Pons (tissue), 1 donor: ENCODE measurements around the gene CAP2.
A peak's percentile ranks its signal among the peaks of the same experiment; 100 is the strongest.

Experiments
- DNase-seq: peaks from one replicate; pipeline ENCODE4 v3.0.0-alpha.2; 2016; ENCODE audit warnings: low spot score

CAP2 gene

GRCh38 chr6:17392978-17393891, at the start of gene CAP2:
Gene CAP2 (plus strand): TSS chr6:17393595. CDS start chr6:17421556, 27,961 bp downstream.
- peak; percentile 40 for DNase-seq

GRCh38 chr6:17347012-17347411, 46.4 kb upstream of the CAP2 start:
- no peak for DNase-seq

- no peak for DNase-seq
These were observed 44.0 kb upstream of the CAP2 start for GRCh38 chr6:17349427-17349826.

- no peak for DNase-seq
These were observed 41.1 kb upstream of the CAP2 start for GRCh38 chr6:17352302-17352701.

- DNase-seq = no peak
These were observed 39.8 kb upstream of the CAP2 start for GRCh38 chr6:17353440-17354175.

- no peak for DNase-seq
These were observed 38.5 kb upstream of the CAP2 start for GRCh38 chr6:17354700-17355403.

- DNase-seq = no peak
These were observed 38.0 kb upstream of the CAP2 start for GRCh38 chr6:17355404-17355774.

- DNase-seq = no peak
These were observed 34.9 kb upstream of the CAP2 start for GRCh38 chr6:17358515-17358914.

GRCh38 chr6:17360564-17360963, 32.8 kb upstream of the CAP2 start:
- no peak for DNase-seq

GRCh38 chr6:17361013-17361412, 32.4 kb upstream of the CAP2 start:
- no peak for DNase-seq

GRCh38 chr6:17365961-17366360, 27.4 kb upstream of the CAP2 start:
- no peak for DNase-seq

GRCh38 chr6:17367868-17368267, 25.5 kb upstream of the CAP2 start:
- DNase-seq = no peak

GRCh38 chr6:17381424-17382147, 11.8 kb upstream of the CAP2 start:
- peak; percentile 17 for DNase-seq

- DNase-seq = no peak
These were observed 7.7 kb upstream of the CAP2 start for GRCh38 chr6:17385660-17386059.

GRCh38 chr6:17388365-17388764, 5.0 kb upstream of the CAP2 start:
- DNase-seq = no peak

GRCh38 chr6:17389274-17389847, 4.0 kb upstream of the CAP2 start:
- DNase-seq = no peak

- DNase-seq = no peak
These were observed 3.1 kb upstream of the CAP2 start for GRCh38 chr6:17390276-17390675.

- no peak for DNase-seq
These were observed 1.4 kb upstream of the CAP2 start for GRCh38 chr6:17391976-17392375.

GRCh38 chr6:17393892-17394631, 667 bp downstream of the CAP2 start:
- no peak for DNase-seq

- DNase-seq = no peak
These were observed 1.7 kb downstream of the CAP2 start for GRCh38 chr6:17395112-17395511.

GRCh38 chr6:17396256-17396655, 2.9 kb downstream of the CAP2 start:
- DNase-seq = no peak
